Right atrium auricular region (tissue), 2 donors: ENCODE results near the gene CMC1. TPM values are rescaled to one million over a fixed set of nuclear protein-coding genes. Genes with fewer than 3 reads are reported as not detected.

Source experiments
- DNase-seq: peaks from one replicate; pipeline ENCODE4 v3.0.0-alpha.2; 2019; ENCODE audit warnings: low spot score
- H3K27ac ChIP-seq, 2 donors: fragments of 200-600 bp; sonication (generic); 1 replicate in 1 of 2; 2 replicates in 1 of 2; pipeline ENCODE4 v1.5.1; 2016 to 2019
- H3K27me3 ChIP-seq, 2 donors: fragments of 200-600 bp; sonication (generic); one replicate each; pipeline versions ENCODE4 v1.5.1 to v1.6.0; 2017 to 2019
- H3K36me3 ChIP-seq: fragments of 200-600 bp; sonication (generic); one replicate; pipeline ENCODE4 v1.5.1; 2016
- H3K4me1 ChIP-seq, 2 donors: fragments of 200-600 bp; sonication (generic); one replicate each; pipeline versions ENCODE4 v1.5.1 to v1.6.0; 2017 to 2019
- H3K4me3 ChIP-seq, 2 donors: fragments of 200-600 bp; sonication (generic); 1 replicate in 1 of 2; 2 replicates in 1 of 2; pipeline ENCODE4 v1.5.1; 2017 to 2019; ENCODE audit warnings: mild to moderate bottlenecking in 1 of 2, moderate library complexity in 1 of 2
- H3K9me3 ChIP-seq, 2 donors: fragments of 200-600 bp; sonication (generic); one replicate each; pipeline ENCODE4 v1.5.1; 2019
- CTCF ChIP-seq, 2 donors: fragments of 200-600 bp; sonication (generic); IDR thresholded peaks; one replicate each; pipeline ENCODE4 v1.5.1; 2019; ENCODE audit warnings: antibody characterized with exemption in 2 of 2
- total RNA-seq, 2 donors: library from RNA; depleted of rRNA; stranded (reverse); fragments of >200 nt; gene quantifications; one replicate each; pipeline ENCODE4 v1.1.0, GENCODE V29; 2016

Gene CMC1
- total RNA-seq, 2 donors from 2014 or later = 27.4 to 41.8 TPM

DNA sequence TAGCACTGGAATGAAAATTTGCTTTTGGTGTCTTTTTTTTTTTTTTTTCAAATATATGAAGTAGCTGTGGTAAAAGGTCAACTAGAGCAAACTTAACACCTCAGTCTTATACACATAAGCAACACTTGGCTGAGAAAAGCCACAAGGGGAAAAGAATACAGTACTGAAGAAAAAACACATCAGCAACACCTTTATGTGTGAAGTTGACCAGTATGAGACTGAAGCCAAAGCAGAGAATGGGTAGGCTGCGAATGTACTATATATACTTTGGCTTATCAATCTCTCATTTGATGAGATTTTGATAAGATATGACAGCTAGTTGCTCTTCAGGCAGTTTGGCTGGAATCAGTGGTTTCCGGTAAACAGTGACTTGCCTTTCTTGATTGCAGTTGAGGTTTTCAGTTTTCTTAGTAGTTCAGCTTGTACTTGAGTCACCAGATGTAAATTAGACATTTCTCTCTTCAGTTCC lies 85.1 kb downstream of the CMC1 start:
- H3K4me3 ChIP-seq = no peak overlapping the region
- H3K4me1 ChIP-seq = no peaks in the 10 kb centered on the region
- no peak for DNase-seq
- no peaks in the 10 kb centered on the region for H3K9me3 ChIP-seq
- H3K36me3 ChIP-seq = peaks cover 26% of the 10 kb centered on the region
- no peak for TF ChIP-seq CTCF (IDR thresholded peaks at IDR 0.05)
- no peaks in the 10 kb centered on the region for H3K27me3 ChIP-seq
- H3K27ac ChIP-seq = no peak overlapping the region

GRCh38 chr3:28328188-28329151 lies 87.1 kb downstream of the CMC1 start:
- no peaks in the 10 kb centered on the region for H3K27me3 ChIP-seq
- no peaks in the 10 kb centered on the region for H3K4me1 ChIP-seq
- H3K27ac ChIP-seq = no peak overlapping the region
- no peak for DNase-seq
- peak; percentile 51 to 80 for TF ChIP-seq CTCF (IDR thresholded peaks at IDR 0.05)
- peaks cover 12% of the 10 kb centered on the region for H3K36me3 ChIP-seq
- H3K9me3 ChIP-seq = no peaks in the 10 kb centered on the region
- no peak overlapping the region for H3K4me3 ChIP-seq

GRCh38 chr3:28334552-28334951 lies 93.1 kb downstream of the CMC1 start:
- Histone ChIP-seq H3K36me3 (peaks cover 26% of the 10 kb centered on the region), H3K27me3 (no peaks in the 10 kb centered on the region), H3K4me3 (no peak overlapping the region), H3K4me1 (no peaks in the 10 kb centered on the region), H3K9me3 (no peaks in the 10 kb centered on the region), H3K27ac (no peak overlapping the region)
- DNase-seq = no peak
- peak in 1 of 2 donors; percentile 48 for TF ChIP-seq CTCF (IDR thresholded peaks at IDR 0.05)

DNA sequence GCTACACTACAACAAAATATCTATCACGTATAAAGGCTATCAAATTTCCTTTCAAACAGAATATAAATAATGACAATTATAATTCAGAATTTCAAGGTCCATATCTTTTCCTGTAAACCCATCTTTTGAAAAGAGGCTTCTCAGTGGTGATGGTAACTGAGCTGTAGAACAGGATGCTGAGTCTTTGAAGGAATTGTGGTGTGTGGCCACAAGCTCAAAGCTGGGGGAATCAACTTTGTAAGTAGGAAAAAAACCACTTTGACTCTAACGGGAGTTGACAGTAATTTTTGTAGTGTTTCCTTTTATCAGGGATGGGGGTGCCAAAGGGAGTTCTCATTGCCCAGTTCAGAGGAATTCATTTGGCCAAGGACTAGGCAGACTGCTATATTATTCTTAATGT lies 93.8 kb downstream of the CMC1 start:
- Histone ChIP-seq H3K4me3 (no peak overlapping the region), H3K9me3 (no peaks in the 10 kb centered on the region), H3K36me3 (peaks cover 26% of the 10 kb centered on the region), H3K27ac (no peak overlapping the region), H3K4me1 (no peaks in the 10 kb centered on the region), H3K27me3 (no peaks in the 10 kb centered on the region)
- no peak for TF ChIP-seq CTCF (IDR thresholded peaks at IDR 0.05)
- DNase-seq = no peak

DNA sequence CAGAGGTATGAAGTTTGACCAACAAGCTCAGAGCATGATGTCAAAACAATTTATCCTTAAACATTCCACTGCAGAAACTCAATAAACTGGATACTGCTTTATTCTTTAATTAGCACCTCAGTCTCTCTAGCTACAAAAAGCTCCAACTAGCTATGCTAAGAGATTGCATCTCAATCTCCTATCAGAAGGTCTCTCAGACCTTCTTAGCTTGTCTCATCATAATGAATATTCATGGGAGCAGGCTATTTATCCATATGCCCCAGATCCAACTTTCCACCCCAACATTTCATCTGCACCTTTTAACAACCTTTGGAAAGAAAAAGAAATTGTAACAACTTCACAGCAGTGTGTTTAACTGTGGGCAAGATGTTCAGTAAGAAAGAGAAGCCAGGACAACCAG lies 95.8 kb downstream of the CMC1 start:
- no peak overlapping the region for H3K27ac ChIP-seq
- TF ChIP-seq CTCF (IDR thresholded peaks at IDR 0.05) = no peak

More for the DNA sequence above, 95.8 kb downstream of the CMC1 start:
- DNase-seq = no peak
- H3K4me3 ChIP-seq = no peak overlapping the region
- no peaks in the 10 kb centered on the region for H3K27me3 ChIP-seq
- H3K4me1 ChIP-seq = no peaks in the 10 kb centered on the region
- peaks cover 26% of the 10 kb centered on the region for H3K36me3 ChIP-seq
- H3K9me3 ChIP-seq = no peaks in the 10 kb centered on the region
